H1 (cell line): Measurements from ENCODE around the gene PTTG1IP. TPM values are rescaled to one million over a fixed set of nuclear protein-coding genes. Genes with fewer than 3 reads are reported as not detected.

Experiments
- CTCF ChIA-PET: fragments of 300-600 bp; sonication (Branson Sonifier 250); formaldehyde crosslinking; loops from one replicate; lab custom pipeline; 2021; ENCODE audit not compliant: partially characterized antibody; lab: Charles Lee
- POLR2A ChIA-PET: fragments of 300-600 bp; sonication (Branson Sonifier 250); formaldehyde crosslinking; loops from one replicate; lab custom pipeline; 2021; ENCODE audit warnings: inconsistent platforms; ENCODE audit not compliant: partially characterized antibody; lab: Charles Lee
- DNase-seq, 2 experiments: peaks; one replicate each; pipeline versions ENCODE4 v3.0.0 to v3.0.0-alpha.2; 2010 to 2022; ENCODE audit warnings: low spot score in 2 of 2, low read depth in 1 of 2, mixed read lengths in 1 of 2
- FAIRE-seq: peaks from 2 replicates; lab custom pipeline; 2011; peaks lifted over from hg19 to GRCh38; lab: Jason Lieb, UNC
- H2AFZ ChIP-seq: 2 replicates; pipeline ENCODE4 v1.8.1; 2012; ENCODE audit warnings: low read length, inconsistent platforms
- H2AK5ac ChIP-seq: 2 replicates; pipeline ENCODE4 v1.6.1; 2013; ENCODE audit warnings: low read depth, low read length
- H2BK120ac ChIP-seq: replicated peaks from 2 replicates; pipeline ENCODE3; 2013; ENCODE audit warnings: low read depth, low read length, inconsistent platforms
- H2BK12ac ChIP-seq: 2 replicates; pipeline ENCODE4 v1.6.1; 2013; ENCODE audit warnings: low read depth, low read length
- H2BK15ac ChIP-seq: 2 replicates; pipeline ENCODE4 v1.6.1; 2013; ENCODE audit warnings: low read length
- H2BK20ac ChIP-seq: 2 replicates; pipeline ENCODE4 v1.6.1; 2013; ENCODE audit warnings: low read length
- H2BK5ac ChIP-seq: 2 replicates; pipeline ENCODE4 v1.6.1; 2013; ENCODE audit warnings: low read depth, low read length
- H3K14ac ChIP-seq: 2 replicates; pipeline ENCODE4 v1.6.1; 2013; ENCODE audit warnings: inconsistent platforms; ENCODE audit not compliant: insufficient read length
- H3K18ac ChIP-seq: 2 replicates; pipeline ENCODE4 v1.6.1; 2013; ENCODE audit warnings: low read length; ENCODE audit errors: extremely low read depth
- H3K23ac ChIP-seq: 2 replicates; pipeline ENCODE4 v1.6.1; 2013; ENCODE audit warnings: inconsistent platforms; ENCODE audit not compliant: insufficient read length
- H3K23me2 ChIP-seq: 2 replicates; pipeline ENCODE4 v1.6.1; 2013; ENCODE audit warnings: low read depth, low read length
- H3K27ac ChIP-seq: 2 replicates; pipeline ENCODE4 v1.6.1; 2011; ENCODE audit warnings: low read depth, low read length, inconsistent platforms
- H3K27me3 ChIP-seq, 4 experiments: replicated peaks in 1 of 4; 1 replicate in 1 of 4; 2 replicates in 3 of 4; pipeline versions ENCODE4 v1.6.1 to v1.8.1; 2011 to 2013; ENCODE audit warnings: low read length in 3 of 4, mild to moderate bottlenecking in 3 of 4, inconsistent platforms in 2 of 4, mixed read lengths in 2 of 4, moderate library complexity in 1 of 4; ENCODE audit not compliant: control insufficient read depth in 3 of 4, insufficient read depth in 3 of 4; ENCODE audit errors: extremely low read depth in 1 of 4
- H3K36me3 ChIP-seq, 4 experiments: 2 replicates each; pipeline versions ENCODE4 v1.6.1 to v1.8.1; 2011 to 2013; ENCODE audit warnings: mild to moderate bottlenecking in 4 of 4, low read length in 3 of 4, moderate library complexity in 2 of 4, control low read depth in 1 of 4, inconsistent platforms in 1 of 4; ENCODE audit not compliant: insufficient read depth in 4 of 4, control insufficient read depth in 2 of 4
- H3K4ac ChIP-seq: replicated peaks from 2 replicates; pipeline ENCODE3; 2013; ENCODE audit warnings: low read length, low read depth, mixed read lengths, inconsistent platforms; ENCODE audit not compliant: insufficient read length
- H3K4me1 ChIP-seq, 4 experiments: replicated peaks in 1 of 4; 1 replicate in 1 of 4; 2 replicates in 3 of 4; pipeline versions ENCODE4 v1.6.1 to v1.8.1; 2011 to 2013; ENCODE audit warnings: low read length in 3 of 4, inconsistent platforms in 2 of 4, mixed read lengths in 1 of 4; ENCODE audit not compliant: insufficient read depth in 4 of 4, control insufficient read depth in 3 of 4
- H3K4me2 ChIP-seq, 2 experiments: 2 replicates each; pipeline versions ENCODE4 v1.6.1 to v1.8.1; 2011 to 2013; ENCODE audit warnings: low read depth in 2 of 2, low read length in 2 of 2, control low read depth in 1 of 2, inconsistent platforms in 1 of 2, mild to moderate bottlenecking in 1 of 2; ENCODE audit not compliant: insufficient read depth in 1 of 2
- H3K4me3 ChIP-seq, 4 experiments: fragments of 200-600, 300-600 bp in 1 of 4; sonication (generic), shearing (Covaris generic), sonication (Bioruptor Twin) in 1 of 4; 2 replicates each; pipeline versions ENCODE4 v1.5.1 to v1.8.1; 2011 to 2016; ENCODE audit warnings: low read length in 4 of 4, low read depth in 3 of 4, control low read depth in 2 of 4, inconsistent platforms in 2 of 4, mild to moderate bottlenecking in 2 of 4, mixed read lengths in 1 of 4, moderate library complexity in 1 of 4; ENCODE audit not compliant: insufficient read depth in 2 of 4; ENCODE audit errors: extremely low read depth in 1 of 4
- H3K56ac ChIP-seq: replicated peaks from 2 replicates; pipeline ENCODE3; 2013; ENCODE audit warnings: low read depth, mild to moderate bottlenecking, mixed read lengths, low read length, inconsistent platforms; ENCODE audit not compliant: insufficient read length
- H3K79me1 ChIP-seq: 2 replicates; pipeline ENCODE4 v1.6.1; 2013; ENCODE audit warnings: low read depth, low read length, control low read depth
- H3K79me2 ChIP-seq, 2 experiments: 2 replicates each; pipeline versions ENCODE4 v1.6.1 to v1.8.1; 2012 to 2013; ENCODE audit warnings: low read length in 2 of 2, mild to moderate bottlenecking in 2 of 2, inconsistent platforms in 1 of 2; ENCODE audit not compliant: insufficient read depth in 2 of 2, control insufficient read depth in 1 of 2
- H3K9ac ChIP-seq, 4 experiments: replicated peaks in 1 of 4; 1 replicate in 1 of 4; 2 replicates in 3 of 4; pipeline versions ENCODE4 v1.6.1 to v1.8.1; 2011 to 2013; ENCODE audit warnings: low read depth in 3 of 4, low read length in 3 of 4, control low read depth in 2 of 4, mild to moderate bottlenecking in 2 of 4, moderate library complexity in 2 of 4, inconsistent platforms in 1 of 4; ENCODE audit errors: extremely low read depth in 1 of 4
- H3K9me3 ChIP-seq, 2 experiments: 2 replicates each; pipeline versions ENCODE4 v1.6.1 to v1.8.1; 2012 to 2013; ENCODE audit warnings: mild to moderate bottlenecking in 2 of 2, moderate library complexity in 2 of 2, control low read depth in 1 of 2, inconsistent platforms in 1 of 2, low read depth in 1 of 2, low read length in 1 of 2, mixed read lengths in 1 of 2; ENCODE audit not compliant: insufficient read depth in 2 of 2
- H4K20me1 ChIP-seq, 2 experiments: replicated peaks in 1 of 2; 2 replicates each; pipeline versions ENCODE3 to v1.8.1; 2011 to 2013; ENCODE audit warnings: inconsistent platforms in 2 of 2, low read length in 2 of 2, mild to moderate bottlenecking in 1 of 2; ENCODE audit not compliant: insufficient read depth in 2 of 2, control insufficient read depth in 1 of 2
- H4K5ac ChIP-seq: 2 replicates; pipeline ENCODE4 v1.6.1; 2013; ENCODE audit warnings: low read length, low read depth, mixed read lengths, inconsistent platforms; ENCODE audit not compliant: insufficient read length
- H4K8ac ChIP-seq: 2 replicates; pipeline ENCODE4 v1.8.0; 2013; ENCODE audit warnings: mild to moderate bottlenecking, moderate library complexity, low read length, inconsistent platforms; ENCODE audit not compliant: insufficient read depth; ENCODE audit errors: extremely low read depth
- H4K91ac ChIP-seq: replicated peaks from 2 replicates; pipeline ENCODE3; 2013; ENCODE audit warnings: low read length, mixed read lengths, inconsistent platforms; ENCODE audit not compliant: insufficient read length
- ASH2L ChIP-seq: fragments of 200-600, 300-600 bp; sonication (generic); IDR thresholded peaks from one replicate; pipeline ENCODE4 v1.7.1; 2017; ENCODE audit warnings: low read length
- CHD2 ChIP-seq: IDR thresholded peaks from 2 replicates; pipeline ENCODE4 v1.6.1; 2012; ENCODE audit warnings: low read length, improper control_type of control experiment
- HDAC6 ChIP-seq: IDR thresholded peaks from one replicate; pipeline ENCODE4 v1.7.1; 2012; ENCODE audit warnings: low read depth, mild to moderate bottlenecking, inconsistent platforms, low read length, moderate library complexity
- MAFK ChIP-seq: IDR thresholded peaks from 2 replicates; pipeline ENCODE4 v1.6.1; 2012; ENCODE audit warnings: low read depth, mild to moderate bottlenecking, improper control_type of control experiment, low read length
- MAX ChIP-seq: IDR thresholded peaks from 2 replicates; pipeline ENCODE4 v1.6.1; 2012; ENCODE audit warnings: inconsistent platforms
- RAD21 ChIP-seq, 2 experiments: IDR thresholded peaks in 1 of 2; conservative IDR thresholded peaks in 1 of 2; 2 replicates each; pipeline ENCODE4 v1.6.1; 2011; ENCODE audit warnings: low read depth in 2 of 2, low read length in 2 of 2, improper control_type of control experiment in 1 of 2, inconsistent platforms in 1 of 2, mild to moderate bottlenecking in 1 of 2, moderate library complexity in 1 of 2
- RBBP5 ChIP-seq: IDR thresholded peaks from 2 replicates; pipeline ENCODE4 v1.7.1; 2012; ENCODE audit warnings: low read depth, mild to moderate bottlenecking, inconsistent platforms, low read length, moderate library complexity, borderline replicate concordance
- TAF1 ChIP-seq: IDR thresholded peaks from 2 replicates; pipeline ENCODE4 v1.6.1; 2011; ENCODE audit warnings: mild to moderate bottlenecking, low read depth, low read length
- WGBS, 2 experiments: shearing (Covaris generic) in 1 of 2; methylation state at CpG; one replicate each; pipeline versions ENCODE4 v1.1.6 to v1.1.7; 2013 to 2015; ENCODE audit warnings: low lambda C conversion rate in 2 of 2, mixed read lengths in 2 of 2, inconsistent platforms in 1 of 2, low coverage in 1 of 2, missing lambda C conversion rate in 1 of 2; ENCODE audit not compliant: insufficient replicate concordance in 2 of 2, insufficient coverage in 1 of 2, insufficient read length in 1 of 2; ENCODE audit errors: extremely low coverage in 1 of 2, missing lambda C conversion rate in 1 of 2; 5-methylcytosine and 5-hydroxymethylcytosine counted together
- polyA plus RNA-seq, 7 experiments: library from polyadenylated mRNA; depleted of rRNA in 3 of 7; stranded (reverse) in 5 of 7; unstranded in 2 of 7; fragments of >200 nt in 5 of 7; fragments of 200-250 nt in 2 of 7; gene quantifications; 1 replicate in 5 of 7; 2 replicates in 1 of 7; 4 replicates in 1 of 7; pipeline versions ENCODE4 v1.2.1 to v1.2.3, GENCODE V29; 2011 to 2013; ENCODE audit warnings: missing spikeins in 2 of 7, mixed read lengths in 2 of 7
- total RNA-seq: library from RNA; stranded (reverse); fragmentation: NEBNext Ultra II Directional; extraction: Animal tissue kit (Norgen Biotek cat#: 25700); gene quantifications from 2 replicates; pipeline ENCODE4 v1.2.1, GENCODE V29; 2021
- TF ChIP-seq, protein P1 (sequence below), 3 experiments: IDR thresholded peaks; 1 replicate in 2 of 3; 2 replicates in 1 of 3; pipeline versions ENCODE4 v1.5.1 to v1.6.1; 2011; ENCODE audit warnings: low read length in 3 of 3, mild to moderate bottlenecking in 3 of 3, inconsistent platforms in 2 of 3, low read depth in 1 of 3, moderate library complexity in 1 of 3; ENCODE audit not compliant: insufficient read depth in 1 of 3; ENCODE audit errors: control extremely low read depth in 1 of 3

PTTG1IP gene
- total and polyA plus RNA-seq, 2 of the 8 experiments (the other 6 are each of a cell fraction or from before 2014, with no cell fraction given) = 90.8 to 130 TPM

GRCh38 chr21:44887807-44888580, 14.5 kb upstream of the PTTG1IP start:
- 93% methylated on average over 22 of the region's 24 CpGs; no CpG with 5 or more reads in 1 of the 2 experiments for WGBS, 2 experiments
- no peak overlapping the region for H2AFZ ChIP-seq
- no peak overlapping the region for H2BK12ac ChIP-seq
- no peak overlapping the region for H3K4me2 ChIP-seq
- H4K91ac ChIP-seq = no peak overlapping the region
- no peak overlapping the region for H2BK15ac ChIP-seq
- no peak overlapping the region for H2AK5ac ChIP-seq
- H3K4ac ChIP-seq = no peak overlapping the region
- no peak overlapping the region for H3K56ac ChIP-seq
- H3K79me1 ChIP-seq = no peaks in the 10 kb centered on the region
- no peaks in the 10 kb centered on the region for H3K9me3 ChIP-seq
- no peak overlapping the region for H2BK120ac ChIP-seq
- ChIA-PET POLR2A (interaction anchor here (1.3 kb wide), 1 partner anchor 16 kb away, joined by 3 read pairs; no protein-coding TSS in a partner anchor), CTCF (interaction anchor here (0.6 to 1.4 kb wide), 4 partner anchors 10 to 220 kb away, joined by 3 to 5 read pairs (median 4); no protein-coding TSS in a partner anchor)
- no peak overlapping the region for H2BK5ac ChIP-seq
- no peaks in the 10 kb centered on the region for H3K36me3 ChIP-seq
- no peak overlapping the region for H4K5ac ChIP-seq
- no peaks in the 10 kb centered on the region for H3K27me3 ChIP-seq
- no peak overlapping the region for H3K23ac ChIP-seq
- no peak for FAIRE-seq
- H3K23me2 ChIP-seq = no peaks in the 10 kb centered on the region
- H3K4me3 ChIP-seq = no peak overlapping the region
- no peaks in the 10 kb centered on the region for H3K4me1 ChIP-seq
- no peaks in the 10 kb centered on the region for H3K79me2 ChIP-seq
- no peak for DNase-seq
- H3K27ac ChIP-seq = no peak overlapping the region
- H2BK20ac ChIP-seq = no peak overlapping the region
- H4K20me1 ChIP-seq = peaks cover 0 to 2% of the 10 kb centered on the region in 2 experiments
- no peak overlapping the region for H4K8ac ChIP-seq
- H3K9ac ChIP-seq = no peak overlapping the region
- no peak overlapping the region for H3K14ac ChIP-seq
- H3K18ac ChIP-seq = no peak overlapping the region
- TF ChIP-seq MAFK (no peak), RBBP5 (no peak), CHD2 (no peak), TAF1 (no peak), MAX (no peak), RAD21 (IDR thresholded peaks at IDR 0.05 in 1 of 2, conservative IDR thresholded peaks at IDR 0.05 in 1 of 2; ENCODE audit: low read depth in 2 of 2, low read length in 2 of 2) (no peak), ASH2L (no peak), HDAC6 (no peak)
- TF ChIP-seq, protein P1, sequence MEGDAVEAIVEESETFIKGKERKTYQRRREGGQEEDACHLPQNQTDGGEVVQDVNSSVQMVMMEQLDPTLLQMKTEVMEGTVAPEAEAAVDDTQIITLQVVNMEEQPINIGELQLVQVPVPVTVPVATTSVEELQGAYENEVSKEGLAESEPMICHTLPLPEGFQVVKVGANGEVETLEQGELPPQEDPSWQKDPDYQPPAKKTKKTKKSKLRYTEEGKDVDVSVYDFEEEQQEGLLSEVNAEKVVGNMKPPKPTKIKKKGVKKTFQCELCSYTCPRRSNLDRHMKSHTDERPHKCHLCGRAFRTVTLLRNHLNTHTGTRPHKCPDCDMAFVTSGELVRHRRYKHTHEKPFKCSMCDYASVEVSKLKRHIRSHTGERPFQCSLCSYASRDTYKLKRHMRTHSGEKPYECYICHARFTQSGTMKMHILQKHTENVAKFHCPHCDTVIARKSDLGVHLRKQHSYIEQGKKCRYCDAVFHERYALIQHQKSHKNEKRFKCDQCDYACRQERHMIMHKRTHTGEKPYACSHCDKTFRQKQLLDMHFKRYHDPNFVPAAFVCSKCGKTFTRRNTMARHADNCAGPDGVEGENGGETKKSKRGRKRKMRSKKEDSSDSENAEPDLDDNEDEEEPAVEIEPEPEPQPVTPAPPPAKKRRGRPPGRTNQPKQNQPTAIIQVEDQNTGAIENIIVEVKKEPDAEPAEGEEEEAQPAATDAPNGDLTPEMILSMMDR (IDR thresholded peaks at IDR 0.05; ENCODE audit: control extremely low read depth in 1 of 3, insufficient read depth in 1 of 3, low read depth in 1 of 3, low read length in 3 of 3) = no peak
